Choroid plexus epithelial cell (primary cell): Measurements from ENCODE around the gene DESI1.

Experiments used
- DNase-seq: peaks from one replicate; pipeline ENCODE4 v3.0.0-alpha.2; 2010; ENCODE audit warnings: low read depth
- H3K4me3 ChIP-seq: 2 replicates; pipeline ENCODE4 v1.5.1; 2011; ENCODE audit warnings: low read depth, mild to moderate bottlenecking, control low read depth, low read length, moderate library complexity
- TF ChIP-seq, protein P1 (sequence below): conservative IDR thresholded peaks from 2 replicates; pipeline ENCODE4 v1.5.1; 2011; ENCODE audit warnings: low read depth, mild to moderate bottlenecking, control low read depth, inconsistent platforms, low read length, moderate library complexity

The DESI1 gene

DNA sequence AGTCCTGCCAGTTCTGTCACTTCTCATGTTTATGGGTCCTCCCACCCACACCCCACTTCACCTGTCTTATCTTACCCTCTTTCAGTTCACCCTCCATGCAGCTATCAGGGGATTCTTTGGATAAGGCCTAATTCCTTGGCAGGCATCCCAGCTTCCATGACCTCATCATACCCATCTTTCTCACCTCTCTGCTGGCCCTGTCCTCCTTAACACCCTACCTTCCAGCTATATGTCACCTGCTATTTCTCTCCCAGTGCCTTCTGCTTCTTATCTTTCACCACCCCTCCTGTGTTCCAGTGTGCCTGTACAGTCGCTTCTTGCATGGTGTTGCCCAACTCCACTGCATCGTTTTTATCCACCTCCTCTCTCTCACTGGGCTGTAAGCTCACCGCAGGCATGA lies 39.6 kb upstream of the DESI1 start:
- peak; percentile 8 for DNase-seq
- no peak overlapping the region for H3K4me3 ChIP-seq
- TF ChIP-seq, protein P1, sequence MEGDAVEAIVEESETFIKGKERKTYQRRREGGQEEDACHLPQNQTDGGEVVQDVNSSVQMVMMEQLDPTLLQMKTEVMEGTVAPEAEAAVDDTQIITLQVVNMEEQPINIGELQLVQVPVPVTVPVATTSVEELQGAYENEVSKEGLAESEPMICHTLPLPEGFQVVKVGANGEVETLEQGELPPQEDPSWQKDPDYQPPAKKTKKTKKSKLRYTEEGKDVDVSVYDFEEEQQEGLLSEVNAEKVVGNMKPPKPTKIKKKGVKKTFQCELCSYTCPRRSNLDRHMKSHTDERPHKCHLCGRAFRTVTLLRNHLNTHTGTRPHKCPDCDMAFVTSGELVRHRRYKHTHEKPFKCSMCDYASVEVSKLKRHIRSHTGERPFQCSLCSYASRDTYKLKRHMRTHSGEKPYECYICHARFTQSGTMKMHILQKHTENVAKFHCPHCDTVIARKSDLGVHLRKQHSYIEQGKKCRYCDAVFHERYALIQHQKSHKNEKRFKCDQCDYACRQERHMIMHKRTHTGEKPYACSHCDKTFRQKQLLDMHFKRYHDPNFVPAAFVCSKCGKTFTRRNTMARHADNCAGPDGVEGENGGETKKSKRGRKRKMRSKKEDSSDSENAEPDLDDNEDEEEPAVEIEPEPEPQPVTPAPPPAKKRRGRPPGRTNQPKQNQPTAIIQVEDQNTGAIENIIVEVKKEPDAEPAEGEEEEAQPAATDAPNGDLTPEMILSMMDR, result no peak

DNA sequence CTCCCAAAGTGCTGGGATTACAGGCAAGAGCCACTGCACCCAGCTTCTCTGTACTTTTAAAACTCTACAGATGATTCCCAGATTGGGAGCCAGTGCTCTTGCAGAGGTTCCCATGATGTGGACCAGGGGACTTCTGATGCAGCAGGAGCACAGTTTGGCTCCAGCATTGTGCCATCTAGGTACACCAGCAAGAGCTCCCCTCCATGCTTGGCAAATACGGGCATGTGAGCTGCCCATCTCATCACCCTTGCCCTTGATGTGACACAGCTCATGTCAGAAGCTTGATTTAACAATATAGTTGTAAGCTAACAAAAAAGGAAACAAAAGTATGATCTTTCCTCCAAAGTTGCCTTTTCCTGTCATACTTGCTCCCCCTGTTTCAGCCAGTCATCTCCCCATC lies 39.1 kb upstream of the DESI1 start:
- TF ChIP-seq, protein P1, result no peak

DNA sequence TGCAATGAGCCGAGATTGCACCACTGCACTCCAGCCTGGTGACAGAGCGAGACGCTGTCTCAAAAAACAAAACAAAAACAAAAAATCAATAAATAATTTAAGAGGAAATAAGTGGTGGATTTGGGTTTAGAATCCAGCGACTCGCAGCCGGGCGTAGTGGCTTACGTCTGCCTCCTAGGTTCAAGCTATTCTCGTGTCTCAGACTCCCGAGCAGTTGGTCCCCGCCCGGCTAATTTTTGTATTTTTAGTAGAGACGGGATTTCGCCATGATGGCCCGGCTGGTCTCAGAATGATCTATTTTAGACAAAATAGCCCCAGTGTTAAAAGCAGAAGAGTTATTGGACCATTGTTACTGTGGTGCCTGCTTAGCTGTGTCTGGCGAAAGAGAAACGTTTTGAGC lies 38.0 kb upstream of the DESI1 start:
- no peak overlapping the region for H3K4me3 ChIP-seq
- no peak for DNase-seq
- TF ChIP-seq, protein P1, result no peak

More for the DNA sequence above, 39.1 kb upstream of the DESI1 start:
- H3K4me3 ChIP-seq, result no peak overlapping the region
- no peak for DNase-seq

DNA sequence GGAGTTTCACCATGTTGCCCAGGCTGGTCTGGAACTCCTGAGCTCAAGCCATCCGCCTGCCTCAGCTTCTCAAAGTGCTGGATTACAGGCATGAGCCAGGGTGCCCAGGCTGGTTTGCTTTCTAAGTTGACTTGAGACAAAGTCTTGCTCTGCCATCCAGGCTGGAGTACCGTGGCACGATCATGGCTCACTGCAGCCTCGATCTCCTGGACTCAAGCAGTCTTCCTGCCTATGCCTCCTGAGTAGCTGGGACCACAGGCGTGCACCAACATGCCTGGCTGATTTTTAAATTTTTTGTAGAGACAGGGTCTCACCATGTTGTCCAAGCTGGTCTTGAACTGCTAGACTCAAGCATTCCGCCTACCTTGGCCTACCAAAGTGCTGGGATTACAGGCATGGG lies 36.9 kb upstream of the DESI1 start:
- TF ChIP-seq, protein P1, result no peak
- H3K4me3 ChIP-seq, result no peak overlapping the region
- no peak for DNase-seq

DNA sequence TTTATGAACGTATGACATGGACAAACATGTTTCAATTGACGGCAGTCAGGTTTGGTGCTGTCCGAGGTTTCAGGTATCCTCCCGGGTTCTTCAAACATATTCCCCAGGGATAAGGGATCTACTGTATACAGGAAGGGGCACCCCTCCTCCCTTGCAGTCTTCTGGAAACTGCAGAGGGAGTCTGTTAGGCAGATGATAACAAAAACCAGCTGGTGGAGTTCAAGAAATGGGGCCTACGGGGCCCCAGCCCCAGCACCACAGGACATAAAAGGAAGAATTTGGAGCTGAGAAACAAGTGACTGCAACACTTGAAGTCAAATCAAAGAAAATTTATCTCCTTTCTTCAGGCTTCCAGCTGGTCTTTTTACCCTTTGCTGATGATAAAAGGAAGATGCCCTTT lies 35.7 kb upstream of the DESI1 start:
- peak; percentile 12 for DNase-seq
- TF ChIP-seq, protein P1, result no peak
- no peak overlapping the region for H3K4me3 ChIP-seq

DNA sequence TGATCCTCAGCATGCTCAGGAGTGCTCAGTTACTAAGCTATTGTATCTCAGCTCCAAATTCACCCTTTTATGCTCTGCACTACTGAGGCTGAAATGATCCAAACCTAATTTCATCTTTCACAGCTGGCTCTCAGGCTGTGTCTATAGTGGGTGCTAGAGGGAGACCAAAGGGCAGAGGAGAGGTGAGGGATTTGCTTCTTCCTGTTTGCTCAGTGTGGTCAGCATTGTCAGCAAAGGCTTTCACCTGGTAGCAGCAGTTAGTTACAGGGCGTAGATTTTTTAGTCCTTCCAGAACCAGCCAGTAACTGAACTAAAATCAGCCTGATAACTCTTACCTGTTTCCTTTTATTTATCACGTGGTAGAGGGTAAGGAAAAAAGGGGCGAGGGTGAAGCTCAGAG lies 33.5 kb upstream of the DESI1 start:
- TF ChIP-seq, protein P1, result no peak
- no peak for DNase-seq
- H3K4me3 ChIP-seq, result no peak overlapping the region

DNA sequence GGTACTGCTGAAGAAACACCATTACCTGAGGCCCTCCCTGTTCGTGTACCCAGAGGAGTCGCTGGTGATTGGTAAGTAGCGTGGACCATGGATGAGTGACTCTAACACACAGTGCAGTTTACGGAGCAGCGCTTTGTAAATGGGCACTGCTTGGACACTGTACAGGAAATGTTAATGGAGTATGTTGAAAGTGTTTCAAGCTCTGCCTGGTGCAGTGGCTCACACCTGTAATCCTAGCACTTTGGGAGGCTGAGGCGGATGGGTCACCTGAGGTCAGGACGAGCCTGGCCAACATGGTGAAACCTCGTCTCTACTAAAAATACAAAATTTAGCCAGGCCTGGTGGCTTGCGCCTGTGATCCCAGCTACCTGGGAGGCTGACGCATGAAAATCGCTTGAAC lies 30.0 kb upstream of the DESI1 start:
- H3K4me3 ChIP-seq, result no peak overlapping the region
- no peak for DNase-seq
- TF ChIP-seq, protein P1, result no peak
